Cardiac septum (tissue), 1 donor: Measurements from ENCODE around the gene DPH6. TPM values are rescaled to one million over a fixed set of nuclear protein-coding genes. Genes with fewer than 3 reads are reported as not detected.

Experiments used
- DNase-seq: peaks from one replicate; pipeline ENCODE4 v3.0.0-alpha.2; 2020; ENCODE audit warnings: low spot score
- intact Hi-C: fragments of 100-400 bp; cut with DNase I; formaldehyde crosslinking; loops from one replicate; pipeline ENCODE4 v1.14.0; 2022
- total RNA-seq: library from RNA; stranded (reverse); fragmentation: NEBNext Ultra II Directional; extraction: Animal tissue kit (Norgen Biotek cat#: 25700); gene quantifications from one replicate; pipeline ENCODE4 v1.2.1, GENCODE V29; 2021
- donor health status: DM: no; HTN: no; CAD: no.

The DPH6 gene
- total RNA-seq, 1 donor from 2014 or later: 19.7 TPM

DNA sequence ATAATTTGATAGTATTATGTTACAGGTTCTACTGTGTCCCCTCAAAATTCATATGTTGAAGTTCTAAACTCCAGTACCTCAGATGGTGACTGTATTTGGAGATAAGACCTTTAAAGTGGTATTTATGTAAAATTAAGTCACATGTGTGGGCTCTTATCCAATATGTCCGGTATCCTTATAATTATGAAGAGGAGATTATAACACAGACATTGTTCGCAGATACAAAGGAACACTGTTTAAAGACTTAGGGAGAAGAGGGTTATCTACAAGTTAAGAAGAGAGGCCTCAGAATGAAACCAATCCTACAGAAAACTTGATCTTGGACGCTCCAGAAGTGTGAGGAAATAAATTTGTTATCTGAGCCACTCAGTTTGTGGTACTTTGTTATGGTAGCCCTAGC is 50.9 kb downstream of the DPH6 start:
- intact Hi-C loops: no loop called here
- DNase-seq: no peak

DNA sequence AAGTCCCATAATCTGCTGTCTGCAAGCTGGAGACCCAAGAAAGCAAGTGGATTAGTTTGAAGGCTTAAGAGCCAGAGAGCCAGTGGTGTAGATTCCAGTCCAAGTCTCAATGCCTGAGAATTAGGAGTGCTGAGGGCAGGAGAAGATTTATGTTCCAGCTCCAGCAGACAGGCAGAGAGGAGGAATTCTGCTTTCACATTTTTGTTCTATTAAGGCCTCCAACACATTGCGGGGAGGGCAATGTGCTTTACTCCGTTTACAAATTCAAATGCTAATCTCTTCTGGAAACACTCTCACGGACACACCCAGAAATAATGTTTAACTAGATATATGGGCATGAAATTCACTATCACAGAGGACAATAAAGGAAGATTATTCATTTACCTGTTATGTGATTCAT is 54.0 kb downstream of the DPH6 start:
- intact Hi-C loops: no loop called here
- no peak for DNase-seq

DNA sequence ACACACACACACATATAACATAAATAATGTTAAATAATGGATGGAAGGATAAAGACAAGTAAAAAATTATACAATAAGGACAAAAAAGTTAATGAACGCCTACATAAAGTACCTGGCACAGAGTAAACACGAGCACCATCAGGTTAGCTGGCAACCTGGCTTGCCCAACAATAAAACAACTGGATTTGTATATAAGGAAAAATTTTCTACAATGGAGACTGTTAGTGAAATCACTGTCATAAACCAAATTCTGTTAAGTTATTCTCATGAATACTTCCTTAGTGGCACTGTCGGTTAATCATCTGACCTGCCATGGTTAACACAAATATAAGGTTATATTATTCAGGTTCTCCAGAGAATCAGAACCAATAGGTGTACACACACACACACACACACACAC is 54.8 kb downstream of the DPH6 start:
- DNase-seq: no peak
- intact Hi-C loops: no loop called here

DNA sequence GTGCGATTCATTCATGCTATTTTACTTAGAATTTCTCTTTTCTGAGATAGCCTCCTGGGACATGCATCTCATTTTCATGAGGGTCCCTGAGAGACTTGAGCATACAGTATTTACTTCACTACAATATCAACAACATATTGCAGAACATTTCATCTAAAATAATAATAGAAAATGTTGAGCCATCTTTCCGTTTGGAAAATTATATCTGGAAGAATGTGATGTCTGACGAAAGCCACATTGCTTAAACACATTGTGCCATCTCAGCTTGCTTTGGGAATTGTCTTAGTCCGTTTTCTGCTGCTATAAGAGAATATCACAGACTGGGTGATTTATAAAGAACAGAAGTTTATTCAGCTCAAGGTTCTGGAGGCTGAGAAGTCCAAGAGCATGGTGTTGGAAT is 55.5 kb downstream of the DPH6 start:
- intact Hi-C loops: no loop called here
- no peak for DNase-seq

DNA sequence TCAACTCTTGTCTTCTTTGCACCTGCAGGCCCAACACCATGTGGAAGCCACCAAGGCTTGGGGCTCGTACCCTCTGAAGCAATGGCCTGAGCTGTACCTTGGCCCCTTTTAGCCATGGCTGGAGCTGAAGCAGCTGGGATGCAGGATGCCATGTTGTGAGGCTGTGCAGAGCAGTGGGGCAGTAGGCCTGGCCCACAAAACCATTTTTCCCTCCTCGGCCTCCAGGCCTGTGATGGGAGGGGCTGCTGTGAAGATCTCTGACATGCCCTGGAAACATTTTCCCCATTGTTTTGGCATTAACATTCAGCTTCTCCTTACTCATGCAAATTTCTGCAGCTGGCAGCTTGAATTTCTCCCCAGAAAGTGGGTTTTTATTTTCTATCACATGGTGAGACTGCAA is 58.5 kb downstream of the DPH6 start:
- intact Hi-C loops: no loop called here
- DNase-seq: no peak

DNA sequence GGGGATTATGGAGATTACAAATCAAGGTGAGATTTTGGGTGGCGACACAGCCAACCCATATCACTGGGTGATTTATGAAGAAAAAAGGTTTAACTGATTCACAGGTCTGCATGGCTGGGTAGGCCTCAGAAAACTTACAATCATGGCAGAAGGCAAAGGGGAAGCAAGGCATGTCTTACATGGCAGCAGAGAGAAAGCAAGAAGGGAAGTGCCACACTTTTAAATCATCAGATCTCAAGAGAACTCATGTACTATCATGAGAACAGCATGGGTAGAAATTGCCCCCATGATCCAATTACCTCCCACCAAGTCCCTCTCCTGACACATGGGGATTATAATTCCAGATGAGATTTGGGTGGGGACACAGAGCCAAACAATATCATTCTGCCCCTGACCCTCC is 59.7 kb downstream of the DPH6 start:
- intact Hi-C loops: no loop called here
- DNase-seq: no peak

DNA sequence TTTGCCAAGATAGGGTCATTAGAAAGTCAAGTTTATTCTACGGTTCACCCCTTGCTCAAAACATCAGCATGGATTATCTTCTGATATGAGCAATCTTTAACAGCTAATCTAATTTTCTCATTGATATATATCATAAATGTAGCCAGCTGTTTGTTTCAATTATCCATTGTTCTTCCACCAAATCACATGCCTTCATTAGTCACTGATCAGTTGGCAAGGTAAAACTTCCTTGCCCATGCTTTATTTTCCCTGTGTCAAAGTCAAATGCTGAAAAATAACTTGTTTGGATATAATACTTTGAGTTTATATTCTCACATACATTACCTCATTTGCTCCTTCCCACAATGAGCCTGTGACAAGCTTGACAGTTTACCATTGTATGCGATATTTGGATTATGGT is 60.6 kb downstream of the DPH6 start:
- DNase-seq: no peak
- intact Hi-C loops: no loop called here

DNA sequence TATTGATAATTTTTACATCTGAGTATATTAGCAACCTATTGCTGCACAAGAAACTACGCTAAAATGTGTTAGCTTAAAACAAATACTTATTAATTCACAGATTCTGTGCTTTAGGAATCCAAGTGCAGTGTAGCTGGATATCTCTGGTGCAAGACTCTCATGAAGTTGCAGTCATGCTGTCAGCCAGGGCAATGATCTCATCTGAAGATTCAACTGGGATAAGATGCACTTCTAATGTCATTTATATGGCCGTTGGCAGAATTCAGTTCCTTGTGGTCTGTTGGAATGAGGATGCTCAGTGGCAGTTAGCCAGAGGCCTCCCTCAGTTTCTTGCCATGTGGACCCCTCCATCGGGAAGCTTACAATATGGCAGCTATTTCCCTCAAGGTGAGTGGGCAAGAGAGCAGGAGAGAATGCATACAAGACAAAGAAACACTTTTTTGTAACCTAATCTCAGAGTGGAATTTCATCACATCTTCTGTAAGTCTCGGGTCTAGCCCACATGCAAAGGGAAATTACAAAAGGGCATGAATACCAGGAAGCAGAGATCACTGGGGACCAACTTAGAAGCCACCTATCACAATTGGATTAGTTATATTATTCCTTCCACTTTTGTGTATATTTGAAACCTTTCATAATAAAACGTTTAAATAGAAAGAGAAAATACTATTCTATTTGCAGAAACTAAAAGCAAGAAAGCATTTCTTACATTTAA is 61.6 kb downstream of the DPH6 start:
- intact Hi-C loops: no loop called here

DNA sequence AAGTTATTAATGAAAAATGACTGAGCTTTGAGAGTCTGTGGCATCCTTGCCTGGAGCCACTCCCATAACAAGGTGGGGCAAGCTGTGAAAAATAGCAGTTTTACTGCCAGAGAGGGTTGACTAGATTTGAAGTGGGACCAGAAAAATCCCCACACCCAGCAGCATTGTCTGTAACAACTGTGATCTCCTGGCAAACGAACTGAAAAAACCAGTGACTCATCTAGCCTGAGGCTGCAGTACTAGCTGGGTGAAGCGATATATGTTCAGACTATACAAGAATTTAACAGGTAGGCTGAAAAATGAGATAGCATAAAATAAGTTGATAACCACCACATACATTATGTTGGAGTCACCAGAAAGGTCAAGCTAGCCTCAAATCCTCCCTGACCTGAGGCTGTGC is 64.0 kb downstream of the DPH6 start:
- intact Hi-C loops: no loop called here
- DNase-seq: no peak

More for the DNA sequence above, 61.6 kb downstream of the DPH6 start:
- DNase-seq: no peak

DNA sequence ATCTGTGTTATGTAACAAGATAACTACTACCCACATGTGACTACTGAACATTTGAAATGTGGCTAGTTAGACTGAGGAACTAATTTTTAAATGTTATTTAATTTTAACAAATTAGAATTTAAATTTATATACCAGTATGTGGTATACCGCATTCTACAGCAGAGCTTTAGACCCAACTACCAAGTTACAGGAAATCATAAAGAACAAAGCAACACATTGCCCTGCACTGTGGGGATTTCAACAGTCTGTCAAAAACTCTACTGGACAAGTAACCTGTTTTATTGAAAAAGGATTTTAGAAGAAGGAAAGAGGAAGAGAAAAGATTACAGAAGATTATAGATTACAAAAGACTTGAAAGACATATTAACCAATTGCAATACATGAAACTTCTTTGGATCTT is 64.9 kb downstream of the DPH6 start:
- DNase-seq: no peak
- intact Hi-C loops: no loop called here

DNA sequence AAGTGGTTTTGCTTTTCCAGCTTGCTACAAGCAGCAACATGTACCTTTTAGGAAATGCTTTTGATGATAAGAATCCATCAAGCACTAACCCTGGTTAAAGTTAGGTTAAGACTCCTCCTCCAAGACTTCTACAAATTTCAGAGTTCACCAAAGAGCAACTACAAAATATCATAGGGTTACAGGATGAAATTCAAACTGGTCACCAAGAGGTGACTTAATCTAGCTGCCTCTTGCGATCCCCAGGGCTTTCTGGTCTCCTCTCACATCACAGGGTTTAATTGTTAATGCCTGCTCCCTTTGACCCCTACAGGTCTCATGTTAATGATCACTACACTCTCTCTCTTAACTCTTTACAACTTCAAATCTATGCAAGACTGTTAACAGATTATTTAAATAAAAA is 66.5 kb downstream of the DPH6 start:
- intact Hi-C loops: no loop called here
- DNase-seq: no peak

DNA sequence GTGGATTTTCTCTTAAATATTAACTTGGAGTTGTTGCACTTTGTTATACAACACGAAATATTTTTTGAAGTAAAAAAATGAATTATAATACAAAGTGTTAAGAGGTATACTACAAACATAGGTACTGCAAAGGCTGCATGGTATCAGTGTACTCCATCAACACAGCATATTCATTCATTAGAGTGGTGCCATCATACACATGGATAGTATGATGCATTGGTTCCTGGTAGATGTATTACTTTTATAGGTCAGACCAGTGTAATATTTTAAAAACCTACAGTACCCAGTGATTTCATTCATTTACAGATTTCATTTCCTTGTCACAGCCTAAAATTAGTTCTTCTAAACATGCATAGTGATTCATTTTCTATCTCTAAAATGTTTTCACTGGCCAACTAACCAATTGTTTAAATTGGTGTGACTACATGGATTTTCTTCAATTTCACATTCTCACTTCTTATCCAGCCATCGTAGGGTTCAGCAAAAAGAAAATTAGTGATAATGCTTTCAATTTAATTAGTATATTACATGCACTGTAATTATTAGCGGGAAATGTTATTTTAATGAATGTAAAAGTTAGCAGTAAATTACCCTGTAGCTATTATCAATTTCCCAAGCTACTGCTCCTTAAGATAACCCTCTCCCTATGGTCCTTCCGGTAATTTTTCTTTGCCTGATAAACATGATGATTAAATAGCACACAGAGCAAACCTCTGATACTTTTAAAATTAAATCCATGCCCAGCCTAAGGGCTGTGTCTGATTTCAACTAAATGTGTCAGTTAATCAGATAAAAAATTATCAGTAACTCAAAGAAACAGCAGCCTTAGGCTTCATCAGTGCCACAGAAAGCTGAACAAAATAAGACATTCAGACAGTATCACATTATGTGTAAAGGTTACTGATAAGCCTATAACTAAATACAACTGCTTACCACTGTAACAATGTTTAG is 68.4 kb downstream of the DPH6 start:
- no peak for DNase-seq
- intact Hi-C loops: no loop called here

DNA sequence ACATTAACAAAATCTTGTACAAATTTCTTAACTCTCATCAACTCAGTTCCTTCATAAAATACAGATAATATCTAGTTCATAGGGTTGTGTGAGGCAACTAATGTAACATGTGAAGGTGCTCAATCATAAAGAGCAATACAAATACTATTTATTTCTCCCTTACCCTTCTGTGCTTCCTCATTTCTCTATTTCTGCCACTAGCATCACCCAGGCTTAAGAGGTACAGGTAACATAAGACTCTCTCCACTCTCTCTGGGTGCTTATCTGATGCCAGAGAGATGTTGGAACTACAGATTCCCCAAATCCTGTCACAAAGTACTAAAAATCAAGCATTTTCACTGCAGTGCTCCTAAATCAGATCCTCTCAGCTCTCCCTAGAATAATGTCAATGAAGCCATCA is 74.9 kb downstream of the DPH6 start:
- no peak for DNase-seq
- intact Hi-C loops: no loop called here

DNA sequence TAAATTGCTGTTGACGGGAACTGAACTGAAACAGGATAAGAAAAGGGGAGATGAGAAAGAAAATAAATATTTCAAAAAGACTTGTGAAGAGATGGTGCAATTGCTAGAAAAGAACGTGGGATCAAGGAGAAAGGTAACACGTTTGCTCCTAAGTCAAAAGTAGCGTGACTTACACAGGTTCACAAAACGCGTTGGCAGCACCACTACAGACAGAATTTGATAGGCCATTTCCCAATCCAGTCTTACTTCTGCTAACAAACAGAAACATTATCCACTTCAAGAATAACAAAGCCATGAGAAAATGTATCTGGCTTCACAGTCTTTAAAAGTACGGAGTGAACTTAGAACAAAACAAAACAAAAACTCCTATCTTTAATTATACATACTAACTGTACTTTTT is 75.5 kb downstream of the DPH6 start:
- DNase-seq: no peak
- intact Hi-C loops: no loop called here

DNA sequence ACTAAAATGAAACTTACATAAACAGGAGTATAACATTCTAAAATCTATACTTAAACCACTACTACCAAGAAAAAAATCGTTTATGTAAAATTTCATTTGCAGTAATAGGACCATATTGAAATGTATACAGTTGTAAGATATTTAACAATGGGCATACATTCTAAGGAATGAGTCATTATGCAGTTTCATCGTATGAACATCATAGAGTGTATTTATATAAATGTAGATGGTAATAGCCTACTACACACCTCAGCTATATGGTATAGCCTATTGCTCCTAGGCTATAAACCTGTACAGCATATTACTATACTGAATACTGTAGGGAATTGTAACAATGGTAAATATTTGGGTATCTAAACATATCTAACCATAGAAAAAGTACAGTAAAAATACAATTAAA is 79.5 kb downstream of the DPH6 start:
- DNase-seq: no peak
- intact Hi-C loops: no loop called here

DNA sequence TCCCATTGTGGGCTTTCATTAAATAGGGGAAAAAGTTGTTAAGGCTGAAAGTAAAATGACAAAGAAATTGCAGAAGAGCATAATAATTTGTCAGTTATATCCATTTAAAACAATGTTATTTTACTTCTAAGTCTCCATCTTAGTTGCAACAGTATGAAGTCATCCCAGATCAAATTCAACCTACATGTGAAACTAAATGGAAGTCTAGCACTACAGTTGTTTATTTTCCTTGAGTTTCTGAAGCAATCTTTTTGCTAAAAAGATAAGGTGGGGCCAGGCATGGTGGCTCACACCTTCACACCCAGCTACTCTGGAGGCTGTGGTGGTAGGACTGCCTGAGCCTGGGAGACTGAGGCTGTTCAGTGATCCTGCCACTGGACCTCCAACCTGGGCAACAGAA is 80.2 kb downstream of the DPH6 start:
- DNase-seq: no peak
- intact Hi-C loops: no loop called here

DNA sequence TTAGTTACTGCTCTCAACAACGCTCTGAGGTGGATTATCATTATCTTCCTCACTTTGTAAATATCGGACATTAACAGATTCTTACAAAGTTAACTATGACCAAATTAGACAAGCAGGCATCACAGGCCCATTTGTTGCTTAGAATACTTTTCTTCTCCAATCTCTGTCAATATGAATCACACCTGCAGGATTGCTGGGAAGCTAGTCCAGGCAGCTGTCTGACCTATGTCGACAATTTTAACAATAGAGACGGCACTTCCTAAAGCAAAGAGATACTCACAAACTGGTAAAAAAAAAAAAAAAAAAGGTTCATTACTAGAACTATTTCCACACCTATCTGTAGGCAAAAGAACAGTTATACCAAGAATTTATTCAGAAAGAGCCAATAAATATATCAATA is 85.3 kb downstream of the DPH6 start:
- DNase-seq: no peak
- intact Hi-C loops: no loop called here

DNA sequence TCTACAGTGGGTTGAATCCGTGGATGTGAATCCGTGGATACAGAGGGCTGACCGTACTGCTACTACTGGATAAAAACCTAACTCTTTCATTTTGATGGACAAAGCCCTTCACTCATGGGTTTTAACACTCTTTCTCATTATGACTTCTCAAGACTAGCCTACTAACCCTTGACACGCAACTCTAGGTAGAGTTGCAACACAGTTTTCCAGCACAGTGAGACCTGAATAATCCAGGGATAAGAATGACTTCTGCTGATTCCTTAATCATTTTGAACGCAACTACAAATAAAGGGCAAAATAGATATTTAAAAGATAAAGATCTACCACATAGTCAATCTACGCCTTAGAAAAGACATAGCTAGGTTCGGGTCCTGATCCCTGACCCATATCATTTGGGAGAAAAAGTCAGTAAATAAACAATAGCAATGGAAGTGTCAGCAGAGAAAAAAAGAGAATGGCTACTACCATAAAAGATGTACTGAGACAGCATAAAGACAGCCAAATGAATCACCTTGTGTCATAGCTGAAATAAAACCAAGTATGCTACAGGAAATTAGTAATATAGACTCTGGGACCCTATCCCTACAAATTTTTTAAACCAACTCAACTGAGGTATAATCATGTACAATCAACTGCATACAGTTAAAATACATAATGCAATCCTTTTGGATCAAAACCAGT is 87.6 kb downstream of the DPH6 start:
- intact Hi-C loops: no loop called here
- no peak for DNase-seq

DNA sequence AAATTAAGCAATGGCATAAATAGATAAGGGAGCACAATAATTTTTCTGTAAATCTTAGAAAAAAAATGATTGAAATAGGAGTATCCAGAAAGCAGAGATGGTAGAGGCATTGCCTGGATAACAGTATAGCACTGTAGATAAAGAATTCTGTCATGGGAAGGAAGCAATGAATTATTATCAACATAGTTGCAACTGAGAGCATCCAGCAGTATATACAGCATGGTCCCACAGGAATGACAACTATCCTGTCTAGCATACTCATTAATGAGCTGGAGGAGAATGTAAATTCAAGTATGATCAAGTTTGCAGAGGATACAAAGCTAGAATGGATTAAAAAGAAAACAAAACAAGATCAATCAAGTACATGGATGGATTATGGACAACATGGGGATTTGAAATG is 90.8 kb downstream of the DPH6 start:
- no peak for DNase-seq

DNA sequence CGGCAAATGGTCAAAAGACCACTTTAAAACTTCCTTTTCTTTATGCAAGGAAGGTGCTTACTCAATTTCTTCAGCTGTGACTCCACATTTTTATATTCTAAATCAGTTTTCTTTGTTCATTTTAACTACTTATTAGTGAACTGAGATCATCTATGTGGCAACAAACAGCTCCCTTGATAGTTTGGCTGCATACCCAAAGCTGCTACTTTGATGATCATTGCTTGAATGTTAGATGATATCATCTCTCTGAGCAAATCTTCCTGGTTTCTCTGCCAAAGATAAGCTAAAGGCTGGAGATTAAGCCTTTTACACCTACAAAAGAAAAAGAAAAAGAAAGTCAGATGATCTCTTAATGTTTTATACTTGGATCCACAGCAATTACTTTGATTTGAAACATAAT is 95.5 kb downstream of the DPH6 start:
- no peak for DNase-seq
- intact Hi-C loops: no loop called here

More for the DNA sequence above, 90.8 kb downstream of the DPH6 start:
- intact Hi-C loops: no loop called here

DNA sequence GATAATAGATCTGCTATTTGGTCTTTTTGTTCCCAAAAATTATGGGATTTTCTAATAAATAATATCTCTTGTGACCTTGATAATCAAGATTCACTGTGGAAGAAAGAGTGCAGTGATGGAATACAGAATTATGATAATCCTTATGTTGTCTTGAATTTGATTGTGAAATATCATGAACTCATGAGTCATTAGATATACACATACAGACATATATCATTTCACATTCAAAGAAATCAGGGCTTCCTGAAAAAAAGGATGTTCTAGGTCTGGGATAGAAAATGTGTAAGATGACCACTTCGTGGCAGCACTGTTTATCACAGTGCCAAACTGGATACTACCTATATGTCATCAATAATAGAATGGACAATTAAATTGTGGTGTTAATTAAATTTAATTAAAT is 97.7 kb downstream of the DPH6 start:
- intact Hi-C loops: no loop called here
- no peak for DNase-seq
